LNCAP (cell line): ENCODE results near the gene WDFY2.

Source experiments
- CTCF ChIP-seq: fragments of 450-650 bp; IDR thresholded peaks from 2 replicates; pipeline ENCODE4 v1.5.1; 2017; ENCODE audit warnings: mild to moderate bottlenecking

Gene WDFY2

DNA sequence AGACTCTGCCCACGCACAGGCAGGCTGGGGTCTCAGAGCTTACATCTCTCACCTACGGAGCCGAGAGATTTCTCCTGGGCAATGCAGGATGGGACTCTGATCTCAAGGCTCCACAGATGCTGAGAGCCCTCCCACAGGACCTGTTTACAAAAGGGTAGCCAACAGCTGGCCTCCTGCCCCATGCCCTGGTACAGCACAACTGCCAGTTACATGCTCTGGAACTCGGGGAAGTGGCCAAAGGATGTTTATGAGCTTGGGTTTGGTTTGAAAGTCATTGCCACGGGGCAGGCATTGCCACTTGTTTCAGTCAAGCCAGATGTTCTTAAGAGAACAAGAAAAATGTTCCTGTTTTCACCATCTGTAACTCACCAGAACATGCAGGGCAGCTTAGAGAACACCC is 216.2 kb downstream of the WDFY2 start:
- TF ChIP-seq CTCF = no peak

- no peak for TF ChIP-seq CTCF
Observed at GRCh38 chr13:51801631-51802099, 217.4 kb downstream of the WDFY2 start.

- TF ChIP-seq CTCF = no peak
Observed at GRCh38 chr13:51802631-51803418, 218.6 kb downstream of the WDFY2 start.

- TF ChIP-seq CTCF = no peak
Observed at GRCh38 chr13:51803422-51804294, 219.4 kb downstream of the WDFY2 start, which contains the start of gene DHRS12. Gene DHRS12 (minus strand): TSS chr13:51804163. CDS start chr13:51799659, 4,504 bp downstream.

DNA sequence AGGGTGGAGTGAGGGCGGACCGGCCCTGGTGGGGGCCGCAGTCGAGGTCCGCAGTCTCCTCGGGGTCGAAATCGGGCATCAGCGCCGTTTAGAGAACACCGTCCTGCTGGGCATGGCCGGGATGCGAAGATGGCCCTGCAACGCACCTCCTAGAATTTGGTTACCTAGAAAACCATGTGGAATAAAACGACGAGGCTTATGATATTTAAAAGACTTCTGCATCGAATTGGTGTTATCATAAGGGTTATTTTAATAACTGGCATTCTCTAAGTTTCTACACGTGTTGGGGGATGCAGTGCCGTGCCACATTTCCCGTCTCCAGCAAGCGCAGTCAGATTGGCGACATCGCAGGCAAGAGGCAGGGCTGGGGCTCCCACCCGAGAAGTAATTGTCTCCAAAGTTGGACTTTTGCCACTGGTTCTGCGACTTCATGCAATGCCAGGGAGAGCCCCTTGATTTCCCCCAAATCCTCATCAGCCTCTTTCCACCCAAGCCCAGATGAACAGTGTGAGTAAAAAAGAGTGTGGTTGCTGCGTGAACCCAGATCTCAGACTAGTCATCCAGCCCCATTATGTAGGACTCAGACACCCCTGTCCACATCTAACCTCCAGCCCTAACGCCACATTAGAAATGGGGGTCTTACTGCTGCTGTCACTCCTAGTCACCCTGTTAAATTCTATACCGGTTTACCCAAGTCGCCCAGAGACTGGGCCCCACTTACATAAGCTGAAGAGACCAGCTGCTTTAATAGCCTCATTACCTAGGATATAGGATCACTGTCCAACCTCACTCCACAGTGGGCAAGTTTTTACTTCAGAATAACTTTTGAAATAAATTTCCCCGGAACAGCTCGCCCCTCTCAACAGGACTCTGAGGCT is 220.3 kb downstream of the WDFY2 start:
- TF ChIP-seq CTCF = no peak

DNA sequence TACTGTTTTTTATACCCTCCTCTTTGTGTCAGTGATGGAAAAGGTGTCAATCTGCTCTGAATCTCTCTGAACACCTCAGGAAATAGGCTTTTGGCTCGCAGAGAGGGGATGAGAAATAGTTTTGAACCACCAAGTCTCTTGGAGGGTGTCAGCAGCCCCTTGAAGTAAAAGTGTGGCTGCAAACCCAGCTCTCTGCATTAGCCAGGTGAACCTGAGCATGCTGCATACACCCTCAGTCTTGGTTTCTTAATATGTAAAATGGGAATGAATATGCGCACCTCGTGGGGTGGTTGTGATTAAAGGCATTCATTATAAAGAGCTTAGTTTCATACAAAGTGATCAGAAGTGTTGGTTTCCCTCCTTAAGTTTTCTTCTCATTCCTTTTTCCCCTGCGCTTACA is 221.1 kb downstream of the WDFY2 start:
- TF ChIP-seq CTCF = no peak

- no peak for TF ChIP-seq CTCF
Observed at GRCh38 chr13:51805925-51806324, 221.7 kb downstream of the WDFY2 start.
